NB4 (cell line): ENCODE measurements around the gene CILP2.
A peak's percentile ranks its signal among the peaks of the same experiment; 100 is the strongest.

Experiments used
- DNase-seq: peaks from one replicate; pipeline ENCODE4 v3.0.0; 2010; ENCODE audit warnings: low read depth
- H3K4me3 ChIP-seq: one replicate; pipeline ENCODE4 v1.5.1; 2011; ENCODE audit warnings: mild to moderate bottlenecking, low read depth, low read length, moderate library complexity
- MAX ChIP-seq: IDR thresholded peaks from 2 replicates; pipeline ENCODE4 v1.6.1; 2011; ENCODE audit warnings: low read depth, low read length
- MYC ChIP-seq: IDR thresholded peaks from 2 replicates; pipeline ENCODE4 v1.6.1; 2011; ENCODE audit warnings: low read depth, low read length
- POLR2A ChIP-seq: IDR thresholded peaks from 2 replicates; pipeline ENCODE4 v1.6.1; 2011; ENCODE audit warnings: mild to moderate bottlenecking; ENCODE audit not compliant: insufficient read length; ENCODE audit errors: extremely low read depth
- TF ChIP-seq, protein P1 (sequence below): IDR thresholded peaks from one replicate; pipeline ENCODE4 v1.5.1; 2012; ENCODE audit warnings: low read depth, low read length

CILP2 gene

GRCh38 chr19:19532806-19533701 is 5.0 kb upstream of the CILP2 start:
- H3K4me3 ChIP-seq, result no peak overlapping the region
- no peak for TF ChIP-seq MYC
- no peak for TF ChIP-seq POLR2A
- TF ChIP-seq, protein P1, sequence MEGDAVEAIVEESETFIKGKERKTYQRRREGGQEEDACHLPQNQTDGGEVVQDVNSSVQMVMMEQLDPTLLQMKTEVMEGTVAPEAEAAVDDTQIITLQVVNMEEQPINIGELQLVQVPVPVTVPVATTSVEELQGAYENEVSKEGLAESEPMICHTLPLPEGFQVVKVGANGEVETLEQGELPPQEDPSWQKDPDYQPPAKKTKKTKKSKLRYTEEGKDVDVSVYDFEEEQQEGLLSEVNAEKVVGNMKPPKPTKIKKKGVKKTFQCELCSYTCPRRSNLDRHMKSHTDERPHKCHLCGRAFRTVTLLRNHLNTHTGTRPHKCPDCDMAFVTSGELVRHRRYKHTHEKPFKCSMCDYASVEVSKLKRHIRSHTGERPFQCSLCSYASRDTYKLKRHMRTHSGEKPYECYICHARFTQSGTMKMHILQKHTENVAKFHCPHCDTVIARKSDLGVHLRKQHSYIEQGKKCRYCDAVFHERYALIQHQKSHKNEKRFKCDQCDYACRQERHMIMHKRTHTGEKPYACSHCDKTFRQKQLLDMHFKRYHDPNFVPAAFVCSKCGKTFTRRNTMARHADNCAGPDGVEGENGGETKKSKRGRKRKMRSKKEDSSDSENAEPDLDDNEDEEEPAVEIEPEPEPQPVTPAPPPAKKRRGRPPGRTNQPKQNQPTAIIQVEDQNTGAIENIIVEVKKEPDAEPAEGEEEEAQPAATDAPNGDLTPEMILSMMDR, result no peak
- TF ChIP-seq MAX, result no peak
- peak; percentile 39 for DNase-seq

DNA sequence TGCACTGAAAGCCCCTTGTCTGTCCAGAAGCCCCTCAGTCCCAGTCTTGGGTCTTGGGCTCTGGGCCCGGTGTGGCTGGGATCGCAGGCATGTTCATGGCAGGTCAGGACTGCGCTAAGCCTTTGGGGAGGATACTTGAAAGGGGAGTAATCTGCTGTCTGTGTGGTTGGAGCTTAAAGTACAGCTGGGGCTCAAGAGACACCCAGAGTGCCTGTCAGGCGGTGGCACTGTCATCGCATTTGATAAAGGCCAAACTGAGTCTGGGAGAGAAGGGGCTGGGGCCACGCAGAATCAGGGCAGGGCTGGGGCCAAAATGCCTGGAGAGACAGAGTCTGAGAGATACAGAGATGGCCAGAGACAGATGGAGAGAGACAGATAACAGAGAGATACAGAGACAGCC is 4.2 kb upstream of the CILP2 start:
- peak; percentile 48 for DNase-seq
- no peak overlapping the region for H3K4me3 ChIP-seq
- TF ChIP-seq POLR2A, result no peak
- TF ChIP-seq, protein P1, result no peak
- no peak for TF ChIP-seq MYC
- TF ChIP-seq MAX, result no peak

GRCh38 chr19:19534556-19535265 is 3.4 kb upstream of the CILP2 start:
- no peak for DNase-seq
- TF ChIP-seq, protein P1, result no peak
- TF ChIP-seq MAX, result no peak
- TF ChIP-seq POLR2A, result no peak
- no peak for TF ChIP-seq MYC
- no peak overlapping the region for H3K4me3 ChIP-seq

- DNase-seq, result no peak
- TF ChIP-seq, protein P1, result no peak
- TF ChIP-seq MYC, result no peak
- TF ChIP-seq MAX, result no peak
- no peak for TF ChIP-seq POLR2A
- H3K4me3 ChIP-seq, result no peak overlapping the region
These were observed 2.5 kb upstream of the CILP2 start for GRCh38 chr19:19535311-19536191.
